Lung (tissue), 12 donors: Measurements from ENCODE around the gene CDC42BPA. TPM values are rescaled to one million over a fixed set of nuclear protein-coding genes. Genes with fewer than 3 reads are reported as not detected.
A peak's percentile ranks its signal among the peaks of the same experiment; 100 is the strongest.

ENCODE experiments used
- ATAC-seq: fragments of 200-7000 bp; cut with Tn5 transposase; one replicate; pipeline ENCODE4 v1.9.1; 2020; ENCODE audit warnings: moderate number of reproducible peaks; ENCODE audit not compliant: insufficient read depth, low FRiP score
- DNase-seq, 3 donors: peaks; one replicate each; pipeline ENCODE4 v3.0.0-alpha.2; 2013 to 2017
- H3K27ac ChIP-seq, 2 donors: one replicate each; pipeline ENCODE4 v1.5.1; 2013; ENCODE audit warnings: mild to moderate bottlenecking in 2 of 2, moderate library complexity in 2 of 2, control low read depth in 1 of 2, inconsistent platforms in 1 of 2, low read depth in 1 of 2, low read length in 1 of 2
- H3K27me3 ChIP-seq, 3 donors: one replicate each; pipeline ENCODE4 v1.5.1; 2013; ENCODE audit warnings: low read length in 2 of 3; ENCODE audit not compliant: control insufficient read depth in 3 of 3, insufficient read depth in 3 of 3
- H3K36me3 ChIP-seq, 4 donors: one replicate each; pipeline ENCODE4 v1.5.1; 2013; ENCODE audit warnings: low read length in 4 of 4, mild to moderate bottlenecking in 1 of 4, moderate library complexity in 1 of 4; ENCODE audit not compliant: control insufficient read depth in 4 of 4, insufficient read depth in 4 of 4
- H3K4me1 ChIP-seq, 5 donors: one replicate each; pipeline ENCODE4 v1.5.1; 2013; ENCODE audit warnings: low read length in 5 of 5, mild to moderate bottlenecking in 2 of 5, moderate library complexity in 1 of 5; ENCODE audit not compliant: control insufficient read depth in 5 of 5, insufficient read depth in 5 of 5
- H3K4me3 ChIP-seq: one replicate; pipeline ENCODE4 v1.5.1; 2013; ENCODE audit warnings: mild to moderate bottlenecking, control low read depth, moderate library complexity
- H3K9ac ChIP-seq, 2 donors: one replicate each; pipeline ENCODE4 v1.5.1; 2013; ENCODE audit warnings: low read length in 2 of 2, control low read depth in 1 of 2; ENCODE audit not compliant: insufficient read depth in 1 of 2
- H3K9me3 ChIP-seq, 4 donors: one replicate each; pipeline ENCODE4 v1.5.1; 2013; ENCODE audit warnings: low read length in 3 of 4, mild to moderate bottlenecking in 1 of 4, moderate library complexity in 1 of 4; ENCODE audit not compliant: control insufficient read depth in 4 of 4, insufficient read depth in 3 of 4
- WGBS, 2 donors: extraction: QIAGEN DNeasy Blood & Tissue Kit; methylation state at CpG; one replicate each; pipeline ENCODE4 v1.1.7; 2013; 5-methylcytosine and 5-hydroxymethylcytosine counted together
- polyA plus RNA-seq, 2 donors: library from polyadenylated mRNA; stranded (reverse); fragments of 200-250 nt; gene quantifications; one replicate each; pipeline ENCODE4 v1.2.1, GENCODE V29; 2013
- total RNA-seq, 2 donors: library from RNA; depleted of rRNA in 1 of 2; stranded (reverse); fragments of >200 nt in 1 of 2; gene quantifications; one replicate each; pipeline ENCODE4 v1.2.1, GENCODE V29; 2014 to 2021
- TF ChIP-seq, protein P1 (sequence below): IDR thresholded peaks from 2 replicates; pipeline ENCODE4 v1.5.1; 2012; ENCODE audit warnings: mild to moderate bottlenecking; ENCODE audit errors: control extremely low read depth, extremely low read depth
- donor health status: control.
- donor health status: control.
- donor health status: Bipolar disorder and iron deficiency.
- donor health status: healthy.
- donor health status: DM: yes; HTN: yes; CAD: no.

The CDC42BPA gene
- total and polyA plus RNA-seq, 4 donors = 6.4 to 97.4 (median 20.2) TPM

- peaks cover 0 to 4% (median 0%) of the 10 kb centered on the region in 5 donors for H3K4me1 ChIP-seq
- TF ChIP-seq, protein P1, sequence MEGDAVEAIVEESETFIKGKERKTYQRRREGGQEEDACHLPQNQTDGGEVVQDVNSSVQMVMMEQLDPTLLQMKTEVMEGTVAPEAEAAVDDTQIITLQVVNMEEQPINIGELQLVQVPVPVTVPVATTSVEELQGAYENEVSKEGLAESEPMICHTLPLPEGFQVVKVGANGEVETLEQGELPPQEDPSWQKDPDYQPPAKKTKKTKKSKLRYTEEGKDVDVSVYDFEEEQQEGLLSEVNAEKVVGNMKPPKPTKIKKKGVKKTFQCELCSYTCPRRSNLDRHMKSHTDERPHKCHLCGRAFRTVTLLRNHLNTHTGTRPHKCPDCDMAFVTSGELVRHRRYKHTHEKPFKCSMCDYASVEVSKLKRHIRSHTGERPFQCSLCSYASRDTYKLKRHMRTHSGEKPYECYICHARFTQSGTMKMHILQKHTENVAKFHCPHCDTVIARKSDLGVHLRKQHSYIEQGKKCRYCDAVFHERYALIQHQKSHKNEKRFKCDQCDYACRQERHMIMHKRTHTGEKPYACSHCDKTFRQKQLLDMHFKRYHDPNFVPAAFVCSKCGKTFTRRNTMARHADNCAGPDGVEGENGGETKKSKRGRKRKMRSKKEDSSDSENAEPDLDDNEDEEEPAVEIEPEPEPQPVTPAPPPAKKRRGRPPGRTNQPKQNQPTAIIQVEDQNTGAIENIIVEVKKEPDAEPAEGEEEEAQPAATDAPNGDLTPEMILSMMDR = no peak
- ATAC-seq (no peak), DNase-seq (no peak)
- no peak overlapping the region for H3K4me3 ChIP-seq
- no peak overlapping the region for H3K9ac ChIP-seq
- H3K27ac ChIP-seq = peak overlapping the region in 1 of 2 donors; percentile 88
- H3K27me3 ChIP-seq = no peaks in the 10 kb centered on the region
- peaks cover 0 to 47% (median 4%) of the 10 kb centered on the region in 4 donors for H3K36me3 ChIP-seq
- WGBS, 2 donors = 81 to 91% methylated on average over 26 of the region's 26 CpGs
- H3K9me3 ChIP-seq = no peaks in the 10 kb centered on the region
These were observed 337.5 kb downstream of the CDC42BPA start for GRCh38 chr1:226980565-226981385.

GRCh38 chr1:226980122-226980560, 338.2 kb downstream of the CDC42BPA start:
- H3K4me3 ChIP-seq = no peak overlapping the region
- H3K4me1 ChIP-seq = peaks cover 0 to 5% (median 2%) of the 10 kb centered on the region in 5 donors
- peaks cover 0 to 44% (median 4%) of the 10 kb centered on the region in 4 donors for H3K36me3 ChIP-seq
- 93 to 100% methylated on average over 4 of the region's 4 CpGs for WGBS, 2 donors
- ATAC-seq (no peak), DNase-seq (no peak)
- no peaks in the 10 kb centered on the region for H3K9me3 ChIP-seq
- no peak overlapping the region for H3K9ac ChIP-seq
- TF ChIP-seq, protein P1 = no peak
- H3K27me3 ChIP-seq = no peaks in the 10 kb centered on the region
- H3K27ac ChIP-seq = peak overlapping the region in 1 of 2 donors; percentile 88

GRCh38 chr1:226979517-226980121, 338.7 kb downstream of the CDC42BPA start:
- Histone ChIP-seq H3K27me3 (no peaks in the 10 kb centered on the region), H3K4me3 (no peak overlapping the region), H3K9ac (no peak overlapping the region), H3K4me1 (peaks cover 3 to 10% (median 6%) of the 10 kb centered on the region in 5 donors), H3K27ac (peak overlapping the region in 1 of 2 donors; percentile 88), H3K9me3 (no peaks in the 10 kb centered on the region), H3K36me3 (peaks cover 0 to 41% (median 4%) of the 10 kb centered on the region in 4 donors)
- TF ChIP-seq, protein P1 = no peak
- DNase-seq (no peak), ATAC-seq (no peak)
- 89 to 95% methylated on average over 12 of the region's 12 CpGs for WGBS, 2 donors
